Activated naive CD8-positive, alpha-beta T cell treated with anti-CD3 and anti-CD28 coated beads for 36 hours (primary cell): ENCODE measurements around the gene ALDH4A1. TPM values are rescaled to one million over a fixed set of nuclear protein-coding genes. Genes with fewer than 3 reads are reported as not detected.
"Not testable (repeated sequence)": the region's sequence is repeated elsewhere in the genome, so short reads cannot be mapped to it uniquely, and the experiment has no call there.

ENCODE experiments used
- DNase-seq: peaks from one replicate; pipeline ENCODE4 v3.0.0; 2021
- H3K27ac Mint-ChIP-seq: one replicate; pipeline ENCODE4 v1.8.0; 2022; ENCODE audit warnings: mild to moderate bottlenecking, moderate library complexity, mixed read lengths
- H3K27me3 Mint-ChIP-seq: one replicate; pipeline ENCODE4 v1.8.0; 2022; ENCODE audit warnings: mild to moderate bottlenecking, mixed read lengths
- H3K36me3 Mint-ChIP-seq: one replicate; pipeline ENCODE4 v1.8.0; 2021; ENCODE audit warnings: mild to moderate bottlenecking, mixed read lengths
- H3K4me1 Mint-ChIP-seq: one replicate; pipeline ENCODE4 v1.8.0; 2021; ENCODE audit warnings: mixed read lengths
- H3K4me3 Mint-ChIP-seq: one replicate; pipeline ENCODE4 v1.8.0; 2022; ENCODE audit warnings: mild to moderate bottlenecking, moderate library complexity, mixed read lengths
- H3K9me3 Mint-ChIP-seq: one replicate; pipeline ENCODE4 v1.8.0; 2022; ENCODE audit warnings: mixed read lengths
- total RNA-seq, 2 experiments: library from RNA; stranded (reverse); gene quantifications; one replicate each; pipeline ENCODE4 v1.2.3, GENCODE V29; 2021

ALDH4A1 gene
- total RNA-seq, 2 experiments from 2014 or later = 3.9 to 4.7 TPM

DNA sequence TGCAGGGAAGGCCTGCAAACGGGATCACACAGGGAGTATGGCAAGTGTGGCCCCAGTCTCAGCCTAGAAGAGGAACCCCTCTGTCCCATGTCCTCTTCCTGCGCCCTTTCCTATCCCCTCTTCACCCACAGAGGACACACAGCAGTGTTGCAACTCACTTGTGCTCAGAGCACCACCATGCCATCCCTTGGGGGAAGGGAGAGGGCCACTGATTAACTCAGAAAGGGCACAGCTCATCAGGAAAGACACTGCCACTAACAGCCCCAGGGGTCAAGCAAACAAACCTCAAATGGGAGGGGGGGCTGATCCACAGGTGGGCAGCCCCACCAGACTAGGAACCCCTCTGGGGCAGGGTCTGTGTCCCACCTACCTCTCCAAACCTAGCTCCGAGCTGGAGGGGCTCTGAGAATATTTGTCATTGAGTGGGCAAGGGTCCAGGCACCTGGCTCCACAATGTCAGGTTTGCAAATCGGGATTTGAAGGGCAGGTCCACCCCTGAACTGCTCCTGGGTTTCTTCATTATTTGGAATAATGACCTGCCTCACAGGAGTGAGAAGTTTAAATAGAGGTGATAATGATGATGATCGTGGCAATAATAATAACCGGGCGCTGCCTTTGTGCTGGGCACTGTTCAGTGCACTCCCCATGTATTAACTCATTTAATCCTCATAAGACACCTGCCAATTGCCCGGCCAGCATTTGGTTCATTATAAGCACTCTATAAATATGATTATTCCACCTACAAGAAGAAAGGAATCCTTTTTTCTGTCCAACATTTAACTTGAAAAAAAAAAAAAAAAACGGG lies 1.0 kb downstream of the ALDH4A1 start:
- Mint-ChIP-seq H3K27me3 (no peaks in the 10 kb centered on the region), H3K36me3 (no peaks in the 10 kb centered on the region), H3K9me3 (no peaks in the 10 kb centered on the region), H3K27ac (peak overlapping the region; percentile 82), H3K4me3 (peak overlapping the region; percentile 93), H3K4me1 (peaks cover 24% of the 10 kb centered on the region)
- no peak for DNase-seq

DNA sequence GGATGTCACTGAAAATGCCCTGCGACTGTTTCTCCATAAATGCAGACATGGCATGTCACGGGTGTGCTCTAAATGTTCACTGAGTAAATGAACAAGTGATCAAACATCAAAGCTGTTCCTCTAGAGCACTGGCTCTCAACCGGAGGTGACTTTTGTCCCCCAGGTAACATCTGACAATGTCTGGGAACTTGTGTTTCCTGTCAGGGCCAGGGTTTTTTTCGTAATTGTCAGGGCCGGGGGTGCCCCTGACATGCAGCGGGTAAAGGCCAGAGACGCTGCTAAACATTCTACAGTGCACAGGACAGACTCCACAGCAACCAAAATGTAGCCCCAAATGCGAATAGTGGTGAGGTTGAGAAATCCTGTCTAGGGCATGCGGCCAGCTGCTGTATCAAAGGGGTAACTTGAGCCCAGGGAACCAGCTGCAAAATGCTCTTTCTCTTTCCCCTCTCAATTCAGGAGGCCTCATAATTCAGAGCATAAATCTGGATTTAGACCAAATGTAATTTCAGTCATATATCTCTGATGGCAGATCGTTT lies 2.0 kb downstream of the ALDH4A1 start:
- no peaks in the 10 kb centered on the region for H3K9me3 Mint-ChIP-seq
- no peak for DNase-seq
- peaks cover 24% of the 10 kb centered on the region for H3K4me1 Mint-ChIP-seq
- peak overlapping the region; percentile 10 for H3K4me3 Mint-ChIP-seq
- no peaks in the 10 kb centered on the region for H3K27me3 Mint-ChIP-seq
- no peak overlapping the region for H3K27ac Mint-ChIP-seq
- H3K36me3 Mint-ChIP-seq = no peaks in the 10 kb centered on the region

DNA sequence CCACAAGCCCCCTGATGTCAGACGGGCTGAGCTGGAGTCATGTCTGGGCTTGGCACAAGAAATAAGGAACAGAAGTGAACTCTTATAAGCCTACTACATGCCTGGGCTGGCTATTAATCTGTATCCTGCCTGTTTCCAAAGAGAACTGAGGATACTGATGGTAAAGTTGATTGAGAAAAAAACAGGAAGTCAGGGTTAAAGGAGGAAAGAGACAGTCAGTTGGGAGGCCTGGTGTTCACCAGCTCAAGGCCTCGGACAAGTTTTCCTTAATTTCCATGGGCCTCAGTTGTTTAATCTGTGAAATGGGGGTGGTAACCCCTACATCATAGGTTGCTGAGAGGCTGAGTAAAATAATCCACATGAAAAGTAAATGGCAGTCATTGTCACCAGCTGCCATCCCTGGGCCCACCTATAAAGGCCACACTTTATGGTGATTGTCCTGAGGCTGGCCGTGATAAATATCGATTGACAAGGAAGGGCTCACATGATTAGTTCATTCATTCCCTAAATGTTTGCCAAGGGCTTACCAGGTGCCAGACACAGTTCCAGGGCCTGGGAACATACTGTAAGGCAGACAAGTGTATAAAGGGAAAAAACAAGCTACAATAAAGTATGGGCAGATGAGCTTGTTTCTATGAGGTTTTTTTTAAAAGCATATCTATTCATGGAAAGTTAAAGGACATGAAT lies 2.8 kb downstream of the ALDH4A1 start:
- H3K27me3 Mint-ChIP-seq = no peaks in the 10 kb centered on the region
- H3K9me3 Mint-ChIP-seq = no peaks in the 10 kb centered on the region
- no peak for DNase-seq
- H3K36me3 Mint-ChIP-seq = no peaks in the 10 kb centered on the region
- no peak overlapping the region for H3K27ac Mint-ChIP-seq
- no peak overlapping the region for H3K4me3 Mint-ChIP-seq
- H3K4me1 Mint-ChIP-seq = peaks cover 24% of the 10 kb centered on the region

GRCh38 chr1:18898567-18898966 lies 3.8 kb downstream of the ALDH4A1 start:
- H3K27me3 Mint-ChIP-seq = no peaks in the 10 kb centered on the region
- H3K4me1 Mint-ChIP-seq = peaks cover 21% of the 10 kb centered on the region
- H3K27ac Mint-ChIP-seq = no peak overlapping the region
- no peak overlapping the region for H3K4me3 Mint-ChIP-seq
- no peak for DNase-seq
- no peaks in the 10 kb centered on the region for H3K36me3 Mint-ChIP-seq
- H3K9me3 Mint-ChIP-seq = no peaks in the 10 kb centered on the region

DNA sequence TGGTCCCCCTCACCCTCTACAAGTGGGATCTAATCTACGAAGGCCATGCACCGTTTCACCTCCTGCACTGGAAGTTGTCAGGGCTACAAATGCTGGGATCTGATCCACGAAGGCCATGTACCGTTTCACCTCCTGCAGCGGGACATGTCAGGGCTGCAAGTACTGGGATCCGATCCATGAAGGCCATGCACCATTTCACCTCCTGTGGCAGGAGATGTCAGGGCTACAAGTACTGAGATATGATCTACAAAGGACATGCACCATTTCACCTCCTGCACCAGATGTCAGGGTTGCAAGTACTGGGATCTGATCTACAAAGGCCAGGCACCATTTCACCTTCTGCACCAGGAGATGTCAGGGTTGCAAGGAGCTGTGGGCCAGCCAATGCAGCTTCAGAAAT lies 7.0 kb downstream of the ALDH4A1 start:
- H3K27ac Mint-ChIP-seq = no peak overlapping the region

DNA sequence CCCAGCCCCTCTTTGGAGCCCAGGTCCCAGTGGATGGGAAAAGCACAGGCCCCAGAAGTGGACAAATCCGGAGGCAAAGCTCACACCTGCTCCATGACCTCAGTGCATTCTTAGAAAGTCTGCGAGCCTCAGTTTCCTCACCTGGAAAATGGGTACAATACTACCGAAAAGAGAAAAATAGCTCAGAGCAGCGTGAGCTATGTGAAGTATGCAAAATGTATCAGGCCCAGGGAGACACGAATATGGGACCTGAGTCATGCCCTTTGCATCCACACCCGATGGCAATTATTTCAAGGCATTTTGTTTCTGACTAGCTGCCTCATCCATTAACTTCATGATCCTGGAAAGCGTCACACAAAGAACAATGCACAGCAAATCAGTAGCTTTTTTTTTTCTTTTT lies 9.2 kb downstream of the ALDH4A1 start:
- H3K9me3 Mint-ChIP-seq = no peaks in the 10 kb centered on the region
- H3K4me1 Mint-ChIP-seq = no peaks in the 10 kb centered on the region
- H3K4me3 Mint-ChIP-seq = no peak overlapping the region
- no peak for DNase-seq
- no peaks in the 10 kb centered on the region for H3K36me3 Mint-ChIP-seq
- H3K27me3 Mint-ChIP-seq = no peaks in the 10 kb centered on the region
- H3K27ac Mint-ChIP-seq = no peak overlapping the region

More for the DNA sequence above, 7.0 kb downstream of the ALDH4A1 start:
- no peak for DNase-seq
- Mint-ChIP-seq H3K36me3 (no peaks in the 10 kb centered on the region), H3K9me3 (no peaks in the 10 kb centered on the region), H3K4me1 (peaks cover 4% of the 10 kb centered on the region), H3K4me3 (no peak overlapping the region), H3K27me3 (no peaks in the 10 kb centered on the region)

DNA sequence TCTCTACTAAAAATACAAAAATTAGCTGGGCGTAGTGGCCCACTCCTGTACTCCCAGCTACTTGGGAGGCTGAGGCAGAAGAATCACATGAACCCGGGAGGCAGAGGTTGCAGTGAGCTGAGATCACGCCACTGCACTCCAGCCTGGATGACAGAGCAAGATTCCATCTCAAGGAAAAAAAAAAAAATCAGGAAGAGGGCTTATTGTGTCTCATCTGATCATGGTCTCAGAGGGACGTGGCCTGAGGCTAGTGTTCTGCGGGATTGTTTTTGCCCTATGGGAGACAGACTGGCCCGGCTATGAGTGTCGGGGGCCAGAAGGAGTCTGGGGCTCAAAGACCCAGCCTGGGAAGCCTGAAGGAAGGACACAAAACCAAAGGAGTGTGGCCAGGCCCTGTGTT lies 10.5 kb downstream of the ALDH4A1 start:
- H3K4me1 Mint-ChIP-seq, H3K9me3 Mint-ChIP-seq, DNase-seq, H3K4me3 Mint-ChIP-seq, H3K27me3 Mint-ChIP-seq, H3K27ac Mint-ChIP-seq, H3K36me3 Mint-ChIP-seq: not testable (repeated sequence)

GRCh38 chr1:18891426-18891780 lies 11.0 kb downstream of the ALDH4A1 start:
- Mint-ChIP-seq H3K27ac (no peak overlapping the region), H3K36me3 (no peaks in the 10 kb centered on the region), H3K4me3 (no peak overlapping the region), H3K27me3 (no peaks in the 10 kb centered on the region), H3K4me1 (no peaks in the 10 kb centered on the region), H3K9me3 (no peaks in the 10 kb centered on the region)
- no peak for DNase-seq

- Mint-ChIP-seq H3K27me3 (no peaks in the 10 kb centered on the region), H3K4me3 (no peak overlapping the region), H3K36me3 (no peaks in the 10 kb centered on the region), H3K4me1 (no peaks in the 10 kb centered on the region), H3K27ac (no peak overlapping the region), H3K9me3 (no peaks in the 10 kb centered on the region)
- DNase-seq = no peak
Observed at GRCh38 chr1:18890706-18891425, 11.5 kb downstream of the ALDH4A1 start.

GRCh38 chr1:18886003-18886335 lies 16.4 kb downstream of the ALDH4A1 start:
- H3K27me3 Mint-ChIP-seq = no peaks in the 10 kb centered on the region
- H3K4me1 Mint-ChIP-seq = no peaks in the 10 kb centered on the region
- H3K36me3 Mint-ChIP-seq = no peaks in the 10 kb centered on the region
- H3K27ac Mint-ChIP-seq = no peak overlapping the region
- no peaks in the 10 kb centered on the region for H3K9me3 Mint-ChIP-seq
- no peak overlapping the region for H3K4me3 Mint-ChIP-seq
- no peak for DNase-seq

DNA sequence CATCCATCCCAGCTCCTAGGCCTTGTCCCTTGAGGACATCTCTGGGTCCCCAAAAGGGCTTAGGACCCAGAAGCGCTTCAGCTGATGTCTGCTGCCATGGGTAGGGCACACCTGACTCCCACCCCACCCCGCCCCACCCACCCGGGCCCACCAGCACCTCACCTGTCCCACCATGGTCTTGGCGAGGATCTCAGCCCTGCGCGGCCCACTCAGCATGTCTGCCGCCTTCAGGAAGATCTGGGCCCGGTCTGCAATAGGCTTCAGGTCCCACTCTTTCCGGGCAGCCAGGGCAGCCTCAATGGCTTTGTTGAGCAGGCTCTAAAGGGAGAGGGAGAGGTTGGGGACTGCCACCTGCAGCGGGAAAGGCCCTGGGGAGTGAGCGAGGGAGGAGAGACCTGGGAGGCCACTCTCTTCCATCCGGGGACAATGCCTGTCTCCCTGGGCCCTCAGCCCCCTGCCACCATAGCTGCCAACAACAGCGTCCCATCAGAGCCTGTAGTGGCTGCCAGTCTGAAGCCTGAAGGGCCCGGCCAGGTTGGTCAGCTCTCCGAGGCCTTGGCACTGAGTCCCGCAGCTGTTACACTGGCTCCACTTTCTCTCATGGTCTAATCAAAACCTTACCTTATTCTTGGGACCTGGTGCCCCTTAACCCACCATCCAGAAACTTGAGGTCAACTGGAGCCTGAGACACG lies 16.9 kb downstream of the ALDH4A1 start:
- Mint-ChIP-seq H3K9me3 (no peaks in the 10 kb centered on the region), H3K36me3 (no peaks in the 10 kb centered on the region), H3K27me3 (no peaks in the 10 kb centered on the region), H3K27ac (no peak overlapping the region), H3K4me3 (no peak overlapping the region), H3K4me1 (no peaks in the 10 kb centered on the region)
- no peak for DNase-seq

GRCh38 chr1:18884727-18885126 lies 17.6 kb downstream of the ALDH4A1 start:
- Mint-ChIP-seq H3K27me3 (no peaks in the 10 kb centered on the region), H3K4me1 (no peaks in the 10 kb centered on the region), H3K4me3 (no peak overlapping the region), H3K36me3 (no peaks in the 10 kb centered on the region), H3K27ac (no peak overlapping the region), H3K9me3 (no peaks in the 10 kb centered on the region)
- no peak for DNase-seq

DNA sequence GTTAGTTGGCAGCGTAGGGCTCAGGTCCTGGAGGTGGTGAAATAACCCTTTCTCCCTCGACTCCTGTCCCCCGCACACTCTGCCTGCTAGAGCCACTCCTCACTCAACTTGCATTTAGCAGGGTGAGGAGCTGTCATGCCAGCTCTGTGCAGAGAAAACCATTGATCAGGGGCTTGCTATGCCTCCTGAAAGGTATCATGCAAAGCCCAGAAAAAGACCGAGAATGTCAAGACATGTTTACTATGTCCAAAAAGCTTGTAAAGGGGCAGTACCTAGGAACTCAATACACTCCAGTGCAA lies 18.0 kb downstream of the ALDH4A1 start:
- Mint-ChIP-seq H3K27ac (no peak overlapping the region), H3K36me3 (no peaks in the 10 kb centered on the region), H3K27me3 (no peaks in the 10 kb centered on the region), H3K4me1 (no peaks in the 10 kb centered on the region), H3K4me3 (no peak overlapping the region), H3K9me3 (no peaks in the 10 kb centered on the region)
- DNase-seq = no peak

DNA sequence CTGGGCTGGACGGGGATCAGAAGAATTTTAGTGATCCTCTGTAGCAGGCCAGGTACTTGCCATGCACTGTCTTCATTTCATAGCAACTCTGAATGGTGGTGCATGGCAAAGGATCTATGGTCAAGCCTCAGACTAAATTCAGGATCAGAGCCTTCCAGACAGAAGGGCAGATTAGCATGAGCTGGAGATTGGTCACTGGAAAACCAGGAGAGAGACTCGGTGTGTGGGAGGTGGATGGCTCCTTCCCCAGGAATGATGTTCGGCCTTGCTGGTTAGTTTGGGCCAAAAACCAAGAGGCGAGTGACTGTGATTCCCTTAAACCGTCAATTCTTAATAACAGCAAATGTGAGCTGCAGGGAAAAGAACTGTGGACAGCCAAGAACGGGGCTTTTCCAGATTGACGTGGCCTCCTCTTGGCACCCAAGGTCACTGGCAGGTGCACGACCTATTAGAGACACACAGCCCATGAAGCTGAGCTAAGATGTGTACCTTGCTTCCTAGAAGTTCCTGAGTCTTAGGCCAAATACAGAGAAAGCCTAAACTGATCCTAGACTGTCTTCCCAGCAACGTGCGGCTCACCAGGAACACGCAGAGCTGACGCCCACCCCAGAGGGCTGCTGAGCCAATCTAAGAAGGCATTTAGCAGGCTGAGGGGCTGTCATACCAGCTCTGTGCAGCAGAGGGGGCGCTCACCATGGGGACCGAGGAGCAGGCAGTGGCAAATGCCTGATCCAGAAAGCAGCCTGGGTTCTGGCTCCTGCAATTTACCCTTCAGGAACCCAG lies 18.5 kb downstream of the ALDH4A1 start:
- H3K27me3 Mint-ChIP-seq = no peaks in the 10 kb centered on the region
- DNase-seq = peak; percentile 60
- no peak overlapping the region for H3K27ac Mint-ChIP-seq
- no peaks in the 10 kb centered on the region for H3K4me1 Mint-ChIP-seq
- no peaks in the 10 kb centered on the region for H3K9me3 Mint-ChIP-seq
- H3K4me3 Mint-ChIP-seq = no peak overlapping the region
- no peaks in the 10 kb centered on the region for H3K36me3 Mint-ChIP-seq
